Superior temporal gyrus (tissue), 1 donor: ENCODE data around the gene PHTF2.
"Not testable (repeated sequence)": the region's sequence is repeated elsewhere in the genome, so short reads cannot be mapped to it uniquely, and the experiment has no call there.

Experiments
- DNase-seq: peaks from one replicate; pipeline ENCODE4 v3.0.0-alpha.2; 2016; ENCODE audit errors: extremely low spot score

Gene PHTF2

DNA sequence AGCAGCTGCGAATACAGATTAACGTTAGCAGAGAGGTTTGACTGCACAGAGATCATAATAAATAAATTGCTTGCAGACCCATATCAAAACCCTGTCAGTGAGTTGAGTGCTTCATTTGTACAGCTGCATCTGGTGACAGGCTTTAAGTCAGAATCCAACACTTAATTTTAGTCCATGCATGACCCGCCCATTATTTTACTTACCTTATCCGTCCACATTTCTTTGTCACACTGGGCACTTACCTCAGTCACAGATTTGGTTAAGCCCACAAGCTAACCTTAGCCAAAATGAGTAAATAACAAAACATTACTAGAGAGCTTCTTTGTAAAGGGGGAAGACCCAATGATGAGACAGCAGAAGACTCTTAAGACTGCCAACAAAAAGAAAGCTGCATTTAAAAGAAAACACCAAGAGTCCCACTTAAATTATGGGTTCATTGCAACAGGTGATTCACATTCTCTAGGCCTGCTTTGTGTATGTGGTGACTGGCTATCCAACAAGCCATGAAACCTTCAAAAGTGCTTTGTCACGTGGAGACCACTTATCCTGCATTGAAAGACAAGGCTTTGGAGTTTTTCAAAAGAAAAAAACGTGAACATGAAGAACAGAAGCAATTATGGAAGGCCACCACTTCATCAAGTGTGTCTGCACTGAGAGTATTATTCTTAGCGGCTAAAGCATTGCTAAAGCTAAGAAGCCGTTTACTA is 32.2 kb downstream of the PHTF2 start:
- DNase-seq: no peak

DNA sequence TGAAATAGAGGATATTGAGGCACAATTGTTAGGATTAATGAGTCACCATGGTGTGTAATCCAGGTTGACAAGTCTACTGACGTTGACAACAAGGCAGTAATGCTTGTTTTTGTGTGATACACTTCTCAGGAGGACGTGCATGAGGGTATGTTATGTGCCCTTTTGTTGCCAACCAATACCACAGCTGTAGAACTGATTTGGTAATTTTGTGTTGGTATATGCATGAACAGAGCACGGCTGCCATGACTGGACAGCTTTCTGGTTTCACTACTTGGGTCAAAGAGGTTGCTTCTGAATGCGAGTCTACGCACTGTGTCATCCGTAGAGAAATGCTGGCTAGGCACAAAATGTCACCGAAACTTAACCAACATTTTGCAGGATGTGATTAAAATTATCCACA is 32.9 kb downstream of the PHTF2 start:
- no peak for DNase-seq

DNA sequence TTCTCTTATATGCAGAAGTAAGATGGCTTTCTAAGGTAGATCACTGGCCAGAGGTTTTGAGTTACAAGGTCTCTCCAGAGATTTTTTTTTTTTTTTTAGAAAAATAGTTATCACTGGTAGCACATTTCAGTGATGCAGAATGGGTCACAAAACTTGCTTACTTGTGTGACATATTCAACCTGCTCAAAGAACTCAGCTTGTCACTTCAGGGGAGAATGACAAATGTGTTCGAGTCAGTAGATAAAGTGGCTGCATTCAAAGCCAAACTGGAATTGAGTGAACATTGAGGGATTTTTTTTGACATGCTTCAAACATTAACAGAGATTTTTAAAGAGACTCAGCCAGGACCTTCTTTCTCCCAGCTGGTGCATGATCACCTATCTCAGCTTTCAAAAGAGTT is 33.4 kb downstream of the PHTF2 start:
- no peak for DNase-seq

DNA sequence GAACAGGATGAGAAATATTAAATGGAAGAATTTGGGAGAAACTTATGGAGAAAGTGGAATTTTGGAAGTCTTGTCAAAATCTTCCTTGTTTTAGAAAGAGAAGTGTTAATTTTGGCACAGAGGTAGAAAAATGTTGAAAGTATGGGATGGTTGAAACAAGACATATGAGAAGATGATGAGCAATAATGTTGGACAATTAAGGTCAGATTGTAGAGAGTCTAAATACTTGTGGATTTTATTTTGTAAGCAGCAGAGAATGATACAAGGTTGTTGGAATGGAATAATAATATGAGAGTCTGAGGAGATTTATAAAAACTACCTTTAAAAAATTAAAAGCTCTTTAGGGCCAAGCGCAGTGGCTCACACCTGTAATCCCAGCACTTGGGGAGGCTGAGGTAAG is 34.6 kb downstream of the PHTF2 start:
- DNase-seq: no peak

DNA sequence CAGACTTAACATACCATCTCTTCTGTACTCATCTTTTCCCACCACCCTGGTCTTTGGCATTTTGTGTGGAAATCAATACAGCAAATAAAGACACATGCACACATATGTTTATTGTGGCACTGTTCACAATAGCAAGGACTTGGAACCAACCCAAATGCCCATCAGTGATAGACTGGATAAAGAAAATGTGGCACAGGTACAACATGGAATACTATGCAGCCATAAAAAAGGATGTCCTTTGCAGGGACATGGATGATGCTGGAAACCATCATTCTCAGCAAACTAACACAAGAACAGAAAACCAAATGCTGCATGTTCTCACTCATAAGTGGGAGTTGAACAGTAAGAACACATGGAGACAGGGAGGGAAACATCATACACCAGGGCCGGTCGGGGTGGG is 37.9 kb downstream of the PHTF2 start:
- DNase-seq: not testable (repeated sequence)

DNA sequence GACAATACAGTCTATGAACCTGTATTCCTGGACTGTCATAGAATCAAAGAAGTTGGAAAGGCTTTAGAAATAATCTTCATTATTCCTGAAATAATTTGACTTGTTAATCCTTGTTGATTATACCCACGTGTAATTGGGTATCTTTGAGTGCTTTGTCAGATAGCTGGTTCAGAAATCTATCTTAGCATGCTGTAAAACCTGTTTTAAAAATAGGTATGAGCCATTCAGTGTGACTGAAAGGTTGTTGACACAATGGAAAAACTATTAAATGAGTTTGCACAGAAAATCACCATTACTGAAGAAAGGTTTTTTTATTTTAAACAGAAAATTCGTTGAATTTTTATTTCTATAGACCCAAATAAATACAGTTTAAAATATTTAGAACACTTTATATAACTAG is 38.7 kb downstream of the PHTF2 start:
- DNase-seq: no peak

DNA sequence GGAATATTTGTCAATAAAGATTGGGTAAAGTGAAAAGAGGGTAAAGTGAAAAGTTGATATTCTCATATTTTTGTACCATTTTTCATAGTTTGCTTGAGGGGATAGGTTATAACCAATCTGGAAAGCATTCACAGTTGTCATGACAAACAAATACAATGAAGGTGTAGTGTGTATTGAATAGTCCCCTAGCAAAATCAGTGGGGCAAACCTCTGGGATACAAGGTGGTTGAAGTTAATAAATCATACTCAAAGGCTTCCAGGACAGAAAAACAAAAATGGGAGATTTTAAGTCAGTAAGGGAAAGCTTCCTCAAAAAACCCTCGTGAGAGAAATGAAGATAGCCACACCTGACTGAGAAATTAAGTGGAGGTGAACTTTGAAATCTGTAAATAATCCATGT is 39.4 kb downstream of the PHTF2 start:
- DNase-seq: no peak

DNA sequence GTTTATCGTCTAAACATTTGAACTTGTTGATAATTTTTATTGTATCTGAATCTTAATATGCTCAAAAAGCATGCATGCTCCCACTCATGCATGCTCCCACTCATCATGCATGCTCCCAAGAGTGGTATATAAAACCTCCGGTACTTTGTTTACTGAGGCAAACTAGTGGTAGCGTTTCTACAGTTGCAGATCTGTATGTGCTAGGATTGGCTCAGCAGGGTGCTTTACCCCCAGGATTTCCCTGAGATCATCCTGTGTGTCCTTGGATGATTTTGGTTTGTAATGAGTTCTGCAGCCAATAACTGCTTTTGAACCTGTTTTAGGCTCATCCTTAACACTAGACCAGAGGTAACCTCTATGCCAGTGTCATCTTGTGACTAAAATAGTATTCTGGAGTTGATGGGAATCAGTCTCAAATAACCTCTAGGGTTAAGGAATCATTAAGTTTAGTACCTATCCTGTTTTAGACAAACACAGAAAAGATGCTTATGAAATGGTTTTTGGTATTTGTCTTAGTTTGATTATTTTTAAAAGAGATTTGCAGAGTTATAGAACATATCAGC is 40.4 kb downstream of the PHTF2 start:
- no peak for DNase-seq

DNA sequence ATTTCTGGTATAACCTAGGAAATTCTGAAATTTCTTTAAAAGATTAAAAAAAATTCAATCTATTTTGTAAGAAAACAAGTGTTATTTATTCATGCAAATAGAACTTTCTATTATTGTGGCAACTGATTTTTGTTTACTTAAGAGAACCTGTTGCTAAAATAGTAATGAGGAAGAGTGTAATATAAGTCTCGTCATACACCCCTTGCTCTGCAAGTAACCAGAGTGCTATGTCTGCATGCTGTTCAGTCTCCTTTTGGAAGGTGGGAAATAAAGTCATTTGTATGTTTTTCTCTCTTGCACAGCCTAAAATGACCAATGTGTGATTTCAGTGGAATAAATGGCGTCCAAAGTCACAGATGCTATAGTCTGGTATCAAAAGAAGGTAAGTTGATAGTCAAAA is 41.3 kb downstream of the PHTF2 start:
- DNase-seq: no peak

DNA sequence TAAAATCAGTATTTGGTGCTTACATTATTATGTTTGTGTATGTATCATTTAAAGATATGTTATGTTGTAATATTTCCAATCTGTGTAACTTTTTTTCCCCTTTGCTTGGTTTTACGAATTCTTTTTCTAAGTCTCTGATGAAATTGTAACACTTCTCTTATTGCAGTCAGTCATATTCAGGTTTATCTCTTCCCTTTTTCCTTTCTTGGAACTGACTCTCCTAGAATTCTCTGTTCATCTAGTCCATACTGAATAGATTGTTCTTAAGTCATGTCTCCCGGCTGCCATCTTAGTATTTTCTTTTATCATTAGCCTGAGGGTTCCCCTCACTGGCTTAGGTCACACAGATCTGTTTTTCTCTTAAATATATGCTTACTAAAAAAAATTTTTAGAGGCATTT is 44.6 kb downstream of the PHTF2 start:
- no peak for DNase-seq

DNA sequence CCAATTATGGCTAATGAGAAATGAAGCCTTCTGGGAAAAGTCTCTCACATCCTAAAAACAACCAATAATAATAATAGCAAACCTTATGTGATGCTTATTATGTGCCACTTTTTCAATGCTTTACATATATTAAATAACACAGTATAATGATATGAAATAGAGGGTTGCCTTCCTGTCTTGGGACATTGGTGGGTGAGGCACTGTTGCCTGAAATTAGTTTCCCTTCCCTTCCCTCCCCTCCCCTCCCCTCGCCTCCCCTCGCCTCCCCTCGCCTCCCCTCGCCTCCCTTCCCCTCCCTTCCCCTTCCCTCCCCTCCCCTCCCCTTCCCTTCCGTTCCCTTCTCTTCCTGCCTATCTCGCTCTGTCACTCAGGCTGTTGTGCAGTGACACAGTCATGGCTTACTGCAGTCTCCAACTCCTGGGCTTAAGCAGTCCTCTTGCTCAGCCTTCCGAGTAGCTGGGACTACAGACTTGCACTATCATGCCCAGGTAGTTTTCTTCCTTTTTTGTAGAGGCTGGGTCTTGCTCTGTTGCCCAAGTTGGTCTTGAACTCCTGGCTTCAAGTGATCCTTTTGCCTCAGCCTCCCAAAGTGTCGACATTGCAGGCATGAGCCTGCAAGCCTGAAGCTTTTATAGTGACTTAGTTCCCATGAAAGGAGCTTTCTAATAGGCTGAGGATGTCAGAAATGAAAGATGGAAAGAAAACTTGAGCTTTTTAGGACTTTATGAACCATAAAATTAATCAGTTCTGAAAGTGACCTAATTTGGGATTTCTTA is 47.9 kb downstream of the PHTF2 start:
- DNase-seq: no peak

DNA sequence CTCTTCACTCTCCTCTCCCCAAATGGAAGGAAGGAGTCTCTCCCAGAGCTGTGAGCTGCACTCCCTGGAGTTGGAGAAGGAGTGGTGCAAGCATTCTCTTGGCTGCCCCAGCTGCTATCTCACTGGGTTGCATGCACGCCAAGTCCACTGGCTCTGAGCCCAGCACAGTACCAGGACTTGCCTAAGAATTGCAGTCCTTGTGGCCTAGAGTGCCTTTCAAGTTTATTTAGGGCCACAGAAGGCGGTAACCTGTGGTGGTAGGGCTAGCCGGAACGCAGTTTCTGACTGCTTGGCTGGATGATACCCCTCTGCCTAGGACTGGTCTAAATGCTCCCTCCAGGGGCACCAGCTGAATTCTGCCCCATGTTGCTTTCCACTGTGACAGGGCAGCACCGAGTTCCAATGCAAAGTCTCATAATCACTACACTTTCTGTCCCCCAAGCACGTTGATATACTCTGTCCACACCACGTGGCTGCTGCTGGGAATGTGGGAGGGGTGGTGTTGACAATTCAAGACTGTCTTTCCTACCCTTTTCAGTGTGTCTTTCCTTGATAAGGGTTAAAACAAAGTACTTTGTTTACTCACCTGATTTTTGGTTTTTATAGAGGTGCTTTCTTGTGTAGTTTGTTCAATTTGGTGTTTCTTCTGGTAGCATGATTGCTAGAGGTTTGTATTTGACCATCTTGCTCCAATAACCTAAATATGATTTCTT is 57.0 kb downstream of the PHTF2 start:
- DNase-seq: no peak

DNA sequence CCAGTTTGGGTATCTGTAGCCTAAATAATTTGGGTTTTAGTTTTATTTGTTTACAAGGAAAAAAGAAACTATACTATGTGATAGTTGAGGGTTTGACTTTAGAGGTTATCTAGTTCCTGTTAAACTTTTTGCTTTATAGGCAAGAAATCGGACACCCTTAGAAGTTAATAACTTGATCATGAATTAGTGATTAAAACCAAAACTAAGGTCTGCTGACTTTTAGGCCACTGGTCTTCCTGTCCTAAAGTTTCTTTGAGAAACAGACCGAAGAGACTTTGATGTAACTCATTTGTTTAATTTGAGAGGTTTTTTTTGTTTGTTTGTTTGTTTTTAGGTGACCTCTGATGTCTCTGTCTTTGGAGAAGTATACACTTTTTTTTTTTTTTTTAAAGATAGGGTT is 59.7 kb downstream of the PHTF2 start:
- no peak for DNase-seq

DNA sequence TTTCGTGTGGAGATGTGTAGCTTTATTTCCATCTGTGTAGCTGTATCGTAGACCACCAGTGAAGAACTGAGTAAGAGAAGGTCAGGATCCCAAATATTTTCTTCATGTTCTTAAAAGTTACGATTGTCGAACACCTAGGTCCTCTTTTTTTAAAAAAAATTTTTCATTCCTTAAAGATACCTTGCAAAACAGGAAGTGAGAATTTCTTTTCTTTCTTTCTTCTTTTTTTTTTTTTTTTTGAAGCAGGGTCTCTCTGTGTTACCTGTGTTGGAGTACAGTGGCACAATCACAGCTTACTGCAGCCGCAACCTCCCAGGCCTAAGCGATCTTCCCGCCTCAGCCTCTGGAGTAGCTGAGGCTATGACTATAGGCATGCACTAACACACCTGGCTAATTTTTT is 60.8 kb downstream of the PHTF2 start:
- DNase-seq: no peak

DNA sequence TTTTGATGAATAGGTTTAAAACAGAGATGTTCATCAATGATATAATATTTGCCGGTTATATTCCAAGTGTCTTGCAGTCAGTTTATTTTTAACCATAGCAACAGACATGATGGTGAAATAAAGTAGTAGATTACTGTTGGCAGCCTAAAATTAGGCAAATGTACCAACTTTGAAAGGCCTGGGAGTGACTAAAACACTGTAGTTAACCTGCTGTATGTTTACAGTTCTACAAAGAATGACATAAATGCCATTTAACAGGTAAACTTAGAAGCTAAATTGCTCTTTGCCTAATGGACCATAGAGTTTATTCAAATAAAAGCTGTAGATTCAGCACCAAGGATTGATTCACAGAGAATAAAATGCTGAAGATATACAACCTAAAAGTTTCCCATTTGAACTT is 64.1 kb downstream of the PHTF2 start:
- DNase-seq: no peak

DNA sequence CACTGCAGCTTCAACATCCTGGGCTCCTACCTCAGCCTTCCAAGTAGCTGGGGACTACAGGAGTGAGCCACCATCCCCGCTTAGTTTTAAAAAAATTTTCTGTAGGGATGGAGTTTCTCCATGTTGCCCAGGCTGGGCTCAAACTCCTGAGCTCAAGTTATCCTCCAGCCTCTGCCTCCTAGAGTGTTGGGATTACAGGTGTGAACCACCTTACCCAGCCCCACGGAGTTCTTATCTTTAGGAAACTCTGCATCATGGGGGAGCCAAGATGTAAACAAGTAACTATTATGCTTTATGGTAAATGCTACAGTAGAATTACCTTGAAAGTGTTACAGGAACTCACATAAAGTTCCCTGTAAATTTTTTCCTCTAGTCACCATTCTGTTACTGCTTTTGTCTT is 65.3 kb downstream of the PHTF2 start:
- no peak for DNase-seq

DNA sequence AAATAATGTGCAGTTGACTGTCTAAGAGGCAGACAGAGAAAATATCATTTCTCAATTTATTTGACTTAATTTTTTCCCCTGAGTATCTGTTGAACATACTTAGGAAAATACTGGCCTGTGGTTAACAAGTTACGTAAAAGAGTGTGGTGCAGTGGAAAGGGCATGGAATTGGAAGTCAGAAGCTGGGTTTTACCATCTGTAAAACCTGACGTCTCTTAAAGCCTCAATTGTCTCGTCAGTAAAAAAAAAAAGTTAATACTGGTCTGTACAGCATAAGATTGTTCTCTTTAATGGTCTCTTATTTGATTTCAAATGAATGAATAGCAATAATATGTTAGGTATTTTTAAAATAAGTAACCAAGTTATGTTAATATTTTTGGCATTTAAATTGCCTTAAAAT is 67.8 kb downstream of the PHTF2 start:
- no peak for DNase-seq

DNA sequence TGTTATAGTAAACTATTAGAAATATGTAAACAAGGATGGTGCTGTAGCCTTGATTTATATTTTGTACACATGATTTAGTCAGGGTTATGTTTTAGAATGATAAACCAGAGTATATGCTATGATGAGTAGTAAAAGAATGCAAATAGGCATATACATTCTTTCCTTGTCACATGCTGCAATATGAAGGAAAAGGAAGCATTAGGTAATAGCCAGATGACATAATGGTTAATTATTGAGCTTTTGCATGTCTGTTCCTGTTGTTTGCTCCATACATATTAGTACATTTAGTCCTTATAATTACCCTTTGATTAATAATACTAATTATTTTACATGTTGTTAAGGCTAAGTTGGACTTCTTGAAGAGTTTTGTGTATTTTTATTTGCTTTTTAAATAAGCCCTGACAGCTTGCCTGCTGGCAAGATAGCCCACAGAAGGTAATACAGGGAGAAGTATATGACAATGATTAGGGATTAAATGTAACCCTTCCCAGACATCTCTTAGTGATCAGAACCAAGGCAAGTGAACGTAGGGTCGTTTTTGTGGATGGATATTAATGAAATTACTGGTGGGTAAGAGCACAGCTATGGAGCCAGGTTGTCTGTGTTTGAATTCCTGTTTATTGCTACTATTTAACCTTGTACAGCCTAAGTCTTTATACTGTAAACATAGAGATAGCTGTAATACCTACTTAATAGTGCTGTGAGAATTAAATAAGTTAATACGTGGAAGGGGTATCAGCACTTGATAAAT is 68.4 kb downstream of the PHTF2 start:
- no peak for DNase-seq

DNA sequence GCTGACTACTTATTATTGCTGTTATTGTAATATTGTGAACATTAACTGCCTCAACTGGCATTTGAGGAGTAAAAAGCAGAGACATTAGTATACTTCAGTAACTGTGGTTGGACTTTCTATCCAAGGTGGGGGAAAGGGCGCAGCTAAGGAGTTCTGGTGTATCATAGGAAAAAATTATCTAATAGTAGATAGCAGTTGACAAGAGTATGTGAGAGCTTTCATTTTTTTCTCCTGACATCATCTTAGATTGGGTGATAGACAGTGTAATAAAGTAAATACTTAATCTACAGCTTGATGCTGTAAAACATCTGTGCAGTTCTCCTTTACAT is 68.9 kb downstream of the PHTF2 start:
- no peak for DNase-seq

DNA sequence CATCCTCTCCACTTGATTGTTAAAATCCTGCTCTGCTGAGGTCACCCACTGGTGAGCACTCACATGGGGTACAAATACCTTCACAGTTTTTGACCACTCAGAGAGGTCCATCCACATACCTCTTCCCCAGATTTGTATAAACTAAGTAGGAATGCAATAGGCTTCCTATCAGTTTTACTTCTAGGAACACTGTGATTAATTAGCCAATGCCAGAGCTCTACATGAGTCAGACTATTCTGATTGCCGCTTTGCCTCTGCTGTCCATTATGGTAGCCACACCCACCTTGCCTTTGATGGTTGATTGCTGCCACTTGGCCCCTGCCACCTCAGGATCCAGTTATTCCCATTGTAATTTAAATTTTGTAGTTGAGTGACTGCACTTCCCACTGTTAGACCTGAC is 73.7 kb downstream of the PHTF2 start:
- not testable (repeated sequence) for DNase-seq

DNA sequence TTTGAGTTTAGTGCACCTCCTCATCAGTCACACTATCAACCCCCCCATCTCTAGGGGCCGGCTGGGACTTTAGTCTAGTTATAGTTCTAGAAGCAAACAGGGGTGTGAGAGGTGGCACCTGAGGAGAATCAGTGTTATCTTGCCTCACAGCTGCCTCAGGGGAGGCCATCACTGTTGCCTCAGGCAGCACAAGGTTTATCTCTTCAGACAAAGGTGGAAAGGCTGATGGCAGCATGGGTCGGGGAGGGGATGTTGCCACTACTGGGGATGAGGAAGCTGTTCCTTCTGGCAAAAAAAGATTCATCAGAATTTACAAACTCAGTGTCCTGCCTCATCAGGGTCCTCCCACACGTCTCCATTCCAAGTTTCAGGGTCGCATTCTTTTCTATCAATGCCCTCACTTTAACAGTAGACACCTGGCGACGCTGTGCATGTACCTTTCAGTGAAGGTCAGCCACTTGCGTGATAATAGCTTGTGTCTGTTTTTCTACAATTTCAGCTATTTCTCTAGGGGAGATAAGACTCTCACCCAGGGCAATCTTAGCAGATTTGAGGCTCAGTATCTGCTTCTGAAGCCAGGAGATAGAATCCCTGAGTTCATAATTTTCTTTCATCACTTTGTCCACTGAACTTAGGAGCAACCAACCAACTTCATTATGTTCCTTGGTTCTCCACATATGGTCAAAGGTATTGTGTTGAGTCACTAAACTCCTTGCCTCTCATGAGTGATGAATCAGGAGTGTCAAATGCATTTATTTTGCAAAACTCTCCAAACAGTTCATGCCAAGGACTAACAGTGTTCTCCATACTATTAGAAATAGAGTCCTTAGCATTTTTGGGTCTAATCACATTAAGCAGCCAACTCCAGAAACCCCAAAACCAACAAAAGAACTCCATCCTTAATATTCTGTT is 75.1 kb downstream of the PHTF2 start:
- not testable (repeated sequence) for DNase-seq
